LNCAP (cell line): Measurements from ENCODE around the gene ZCWPW1.

Experiments used
- CTCF ChIP-seq: fragments of 450-650 bp; IDR thresholded peaks from 2 replicates; pipeline ENCODE4 v1.5.1; 2017; ENCODE audit warnings: mild to moderate bottlenecking

ZCWPW1 gene

GRCh38 chr7:100472121-100472851, 43.8 kb upstream of the ZCWPW1 start:
- TF ChIP-seq CTCF = no peak

GRCh38 chr7:100471021-100471420, 42.5 kb upstream of the ZCWPW1 start:
- no peak for TF ChIP-seq CTCF

- TF ChIP-seq CTCF = peak; percentile 91
Measured at GRCh38 chr7:100469227-100470044, 40.9 kb upstream of the ZCWPW1 start.

GRCh38 chr7:100467638-100468373, 39.3 kb upstream of the ZCWPW1 start:
- no peak for TF ChIP-seq CTCF

GRCh38 chr7:100466653-100467605, 38.4 kb upstream of the ZCWPW1 start:
- TF ChIP-seq CTCF = no peak

- TF ChIP-seq CTCF = peak; percentile 56
Measured at GRCh38 chr7:100465702-100466311, 37.3 kb upstream of the ZCWPW1 start.
